Panc1 (cell line): Measurements from ENCODE around the gene RASA3. TPM values are rescaled to one million over a fixed set of nuclear protein-coding genes. Genes with fewer than 3 reads are reported as not detected.

Experiments
- ATAC-seq: fragments of 200-7000 bp; cut with Tn5 transposase; 2 replicates; pipeline ENCODE4 v1.9.1; 2020; ENCODE audit warnings: mild to moderate bottlenecking, moderate library complexity
- BruUV-seq: library from RNA; stranded (reverse); fragments of 400-500 nt; replicated peaks from 2 replicates; lab custom pipeline; 2021; lab: Mats Ljungman, UMichigan
- CTCF ChIA-PET: fragments of 300-600 bp; sonication (Branson Sonifier 250); formaldehyde crosslinking; loops from one replicate; lab custom pipeline; 2022; ENCODE audit warnings: antibody characterized with exemption; lab: Charles Lee
- POLR2A ChIA-PET: fragments of 300-600 bp; sonication (Branson Sonifier 250); formaldehyde crosslinking; loops from one replicate; lab custom pipeline; 2022; ENCODE audit warnings: antibody characterized with exemption; lab: Charles Lee
- DNase-seq: peaks from one replicate; pipeline ENCODE4 v3.0.0-alpha.2; 2010; ENCODE audit warnings: low read depth, low spot score
- H3K27ac ChIP-seq: 2 replicates; pipeline ENCODE4 v1.5.1; 2011; ENCODE audit warnings: mild to moderate bottlenecking, low read length, inconsistent platforms
- H3K27me3 ChIP-seq: fragments of 200-500 bp; sonication (Bioruptor generic); 2 replicates; pipeline ENCODE4 v1.6.0; 2014; ENCODE audit warnings: low read length, inconsistent platforms; ENCODE audit not compliant: control insufficient read depth, insufficient read depth
- H3K36me3 ChIP-seq: fragments of 200-500 bp; sonication (Bioruptor generic); 2 replicates; pipeline ENCODE4 v1.5.1; 2014; ENCODE audit warnings: inconsistent platforms, mild to moderate bottlenecking, low read length, moderate library complexity; ENCODE audit not compliant: control insufficient read depth, insufficient read depth
- H3K4me1 ChIP-seq: 2 replicates; pipeline ENCODE4 v1.5.1; 2011; ENCODE audit warnings: inconsistent platforms, mild to moderate bottlenecking, low read length, moderate library complexity; ENCODE audit not compliant: control insufficient read depth, insufficient read depth
- H3K4me3 ChIP-seq, 2 experiments: 2 replicates each; pipeline ENCODE4 v1.5.1; 2011 to 2012; ENCODE audit warnings: low read depth in 2 of 2, low read length in 2 of 2, mild to moderate bottlenecking in 2 of 2, inconsistent platforms in 1 of 2, moderate library complexity in 1 of 2
- H3K9me3 ChIP-seq: fragments of 200-500 bp; sonication (Bioruptor generic); 2 replicates; pipeline ENCODE4 v1.5.1; 2014; ENCODE audit warnings: low read depth, mild to moderate bottlenecking, inconsistent platforms, low read length, moderate library complexity; ENCODE audit not compliant: control insufficient read depth, insufficient read depth
- POLR2AphosphoS5 ChIP-seq: IDR thresholded peaks from 2 replicates; pipeline ENCODE4 v1.6.1; 2012; ENCODE audit warnings: mild to moderate bottlenecking, low read depth, low read length, moderate library complexity
- SIN3A ChIP-seq: IDR thresholded peaks from 2 replicates; pipeline ENCODE4 v1.6.1; 2012; ENCODE audit warnings: low read depth, mild to moderate bottlenecking, low read length, moderate library complexity, borderline replicate concordance; ENCODE audit not compliant: insufficient read depth
- TCF7L2 ChIP-seq: IDR thresholded peaks from 2 replicates; pipeline ENCODE4 v1.6.1; 2011; ENCODE audit warnings: mild to moderate bottlenecking, low read depth, low read length, inconsistent platforms
- in situ Hi-C: cut with HindIII; loops from 2 replicates; pipeline ENCODE4 v1.10.0; 2016; ENCODE audit warnings: low sequenced_read_pairs, low pct_unique_long_range_greater_than_20kb
- intact Hi-C: fragments of 100-400 bp; cut with micrococcal nuclease; formaldehyde crosslinking; loops from one replicate; pipeline ENCODE4 v1.10.0; 2022; ENCODE audit not compliant: unreplicated experiment
- total RNA-seq: library from RNA; stranded (reverse); gene quantifications from one replicate; pipeline ENCODE4 v1.2.1, GENCODE V29; 2021; ENCODE audit not compliant: unreplicated experiment
- TF ChIP-seq, protein P1 (sequence below): fragments of 450-650 bp; IDR thresholded peaks from 2 replicates; pipeline ENCODE4 v1.5.1; 2017; ENCODE audit warnings: mild to moderate bottlenecking
- TF ChIP-seq, protein P2 (sequence below), 2 experiments: IDR thresholded peaks; 2 replicates each; pipeline ENCODE4 v1.6.1; 2011 to 2012; ENCODE audit warnings: low read depth in 2 of 2, control low read depth in 1 of 2, low read length in 1 of 2, mild to moderate bottlenecking in 1 of 2, moderate library complexity in 1 of 2; ENCODE audit not compliant: insufficient read depth in 1 of 2

The RASA3 gene
- total RNA-seq, 1 experiment from 2014 or later = 33.7 TPM

DNA sequence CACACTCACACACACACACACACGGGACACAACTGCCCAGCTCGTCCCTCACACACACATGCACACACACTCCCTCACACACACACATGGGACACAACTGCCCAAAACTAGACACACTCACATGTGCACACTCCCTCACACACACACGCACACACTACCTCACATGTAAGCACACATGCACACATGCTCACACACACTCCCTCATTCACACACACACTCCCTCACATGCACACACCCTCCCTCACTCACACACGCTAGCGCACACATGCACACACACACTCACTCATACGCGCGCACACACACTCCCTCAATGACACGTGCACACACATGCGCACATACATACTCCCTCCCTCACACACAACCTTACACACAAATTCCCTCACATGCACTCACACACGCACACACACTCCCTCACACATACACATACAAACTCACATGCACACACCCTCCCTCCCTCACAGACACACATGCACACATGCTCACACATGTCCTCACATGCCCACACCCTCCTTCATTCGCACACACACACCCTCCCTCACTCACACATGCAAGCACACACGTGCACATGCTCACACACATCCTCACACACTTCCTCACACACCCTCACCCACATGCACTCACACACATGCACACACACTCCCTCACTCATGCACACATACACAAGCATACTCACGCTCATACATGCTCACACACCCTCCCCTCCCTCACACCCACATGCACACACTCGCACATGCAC lies 9.0 kb upstream of the RASA3 start:
- in situ Hi-C loops (no loop called here), intact Hi-C loops (no loop called here)
- no peaks in the 10 kb centered on the region for H3K9me3 ChIP-seq
- no peak overlapping the region for H3K27ac ChIP-seq
- POLR2A ChIA-PET = no interaction called here
- TF ChIP-seq SIN3A (no peak), TCF7L2 (no peak), POLR2AphosphoS5 (no peak)
- TF ChIP-seq, protein P1, sequence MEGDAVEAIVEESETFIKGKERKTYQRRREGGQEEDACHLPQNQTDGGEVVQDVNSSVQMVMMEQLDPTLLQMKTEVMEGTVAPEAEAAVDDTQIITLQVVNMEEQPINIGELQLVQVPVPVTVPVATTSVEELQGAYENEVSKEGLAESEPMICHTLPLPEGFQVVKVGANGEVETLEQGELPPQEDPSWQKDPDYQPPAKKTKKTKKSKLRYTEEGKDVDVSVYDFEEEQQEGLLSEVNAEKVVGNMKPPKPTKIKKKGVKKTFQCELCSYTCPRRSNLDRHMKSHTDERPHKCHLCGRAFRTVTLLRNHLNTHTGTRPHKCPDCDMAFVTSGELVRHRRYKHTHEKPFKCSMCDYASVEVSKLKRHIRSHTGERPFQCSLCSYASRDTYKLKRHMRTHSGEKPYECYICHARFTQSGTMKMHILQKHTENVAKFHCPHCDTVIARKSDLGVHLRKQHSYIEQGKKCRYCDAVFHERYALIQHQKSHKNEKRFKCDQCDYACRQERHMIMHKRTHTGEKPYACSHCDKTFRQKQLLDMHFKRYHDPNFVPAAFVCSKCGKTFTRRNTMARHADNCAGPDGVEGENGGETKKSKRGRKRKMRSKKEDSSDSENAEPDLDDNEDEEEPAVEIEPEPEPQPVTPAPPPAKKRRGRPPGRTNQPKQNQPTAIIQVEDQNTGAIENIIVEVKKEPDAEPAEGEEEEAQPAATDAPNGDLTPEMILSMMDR = no peak
- TF ChIP-seq, protein P2, sequence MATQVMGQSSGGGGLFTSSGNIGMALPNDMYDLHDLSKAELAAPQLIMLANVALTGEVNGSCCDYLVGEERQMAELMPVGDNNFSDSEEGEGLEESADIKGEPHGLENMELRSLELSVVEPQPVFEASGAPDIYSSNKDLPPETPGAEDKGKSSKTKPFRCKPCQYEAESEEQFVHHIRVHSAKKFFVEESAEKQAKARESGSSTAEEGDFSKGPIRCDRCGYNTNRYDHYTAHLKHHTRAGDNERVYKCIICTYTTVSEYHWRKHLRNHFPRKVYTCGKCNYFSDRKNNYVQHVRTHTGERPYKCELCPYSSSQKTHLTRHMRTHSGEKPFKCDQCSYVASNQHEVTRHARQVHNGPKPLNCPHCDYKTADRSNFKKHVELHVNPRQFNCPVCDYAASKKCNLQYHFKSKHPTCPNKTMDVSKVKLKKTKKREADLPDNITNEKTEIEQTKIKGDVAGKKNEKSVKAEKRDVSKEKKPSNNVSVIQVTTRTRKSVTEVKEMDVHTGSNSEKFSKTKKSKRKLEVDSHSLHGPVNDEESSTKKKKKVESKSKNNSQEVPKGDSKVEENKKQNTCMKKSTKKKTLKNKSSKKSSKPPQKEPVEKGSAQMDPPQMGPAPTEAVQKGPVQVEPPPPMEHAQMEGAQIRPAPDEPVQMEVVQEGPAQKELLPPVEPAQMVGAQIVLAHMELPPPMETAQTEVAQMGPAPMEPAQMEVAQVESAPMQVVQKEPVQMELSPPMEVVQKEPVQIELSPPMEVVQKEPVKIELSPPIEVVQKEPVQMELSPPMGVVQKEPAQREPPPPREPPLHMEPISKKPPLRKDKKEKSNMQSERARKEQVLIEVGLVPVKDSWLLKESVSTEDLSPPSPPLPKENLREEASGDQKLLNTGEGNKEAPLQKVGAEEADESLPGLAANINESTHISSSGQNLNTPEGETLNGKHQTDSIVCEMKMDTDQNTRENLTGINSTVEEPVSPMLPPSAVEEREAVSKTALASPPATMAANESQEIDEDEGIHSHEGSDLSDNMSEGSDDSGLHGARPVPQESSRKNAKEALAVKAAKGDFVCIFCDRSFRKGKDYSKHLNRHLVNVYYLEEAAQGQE (IDR thresholded peaks at IDR 0.05; ENCODE audit: insufficient read depth in 1 of 2, low read depth in 2 of 2, low read length in 1 of 2) = no peak
- BruUV-seq = no TSS peak
- H3K36me3 ChIP-seq = no peaks in the 10 kb centered on the region
- DNase-seq (no peak), ATAC-seq (no peak)
- H3K4me1 ChIP-seq = peaks cover 4% of the 10 kb centered on the region
- no peak overlapping the region for H3K4me3 ChIP-seq
- H3K27me3 ChIP-seq = no peaks in the 10 kb centered on the region
- CTCF ChIA-PET = no interaction called here

DNA sequence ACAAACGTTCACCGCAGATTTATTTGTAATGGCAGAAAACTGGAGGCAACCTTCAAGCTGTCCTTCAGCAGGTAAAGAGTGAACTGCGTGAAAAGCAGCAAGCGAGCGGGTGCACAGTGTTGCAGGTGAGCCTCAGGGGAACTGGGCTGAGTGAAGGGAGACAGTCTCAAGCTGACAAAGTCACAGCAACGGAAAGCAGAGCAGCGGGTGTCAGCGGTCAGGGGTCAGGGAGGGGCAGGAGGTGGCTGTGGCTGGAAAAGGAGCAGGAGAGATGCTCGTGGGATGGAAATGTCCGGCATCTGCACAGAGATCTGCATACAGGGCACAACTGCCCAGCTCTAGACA lies 8.5 kb upstream of the RASA3 start:
- Histone ChIP-seq H3K4me3 (peak overlapping the region in 1 of 2 experiments; percentile 41; a peak in 2 of 4 replicates), H3K9me3 (no peaks in the 10 kb centered on the region), H3K27me3 (no peaks in the 10 kb centered on the region), H3K4me1 (peaks cover 4% of the 10 kb centered on the region), H3K36me3 (no peaks in the 10 kb centered on the region), H3K27ac (peak overlapping the region; percentile 58)
- in situ Hi-C loops (no loop called here), intact Hi-C loops (no loop called here)
- BruUV-seq = no TSS peak
- ChIA-PET CTCF (no interaction called here), POLR2A (no interaction called here)
- DNase-seq = no peak
- ATAC-seq = peak; percentile 50
- no peak for TF ChIP-seq POLR2AphosphoS5
- TF ChIP-seq, protein P2 (IDR thresholded peaks at IDR 0.05; ENCODE audit: insufficient read depth in 1 of 2, low read depth in 2 of 2, low read length in 1 of 2) = no peak
- TF ChIP-seq SIN3A = no peak
- no peak for TF ChIP-seq TCF7L2
- TF ChIP-seq, protein P1 = no peak
